ENCODE measurements around the gene WIZ. TPM values are rescaled to one million over a fixed set of nuclear protein-coding genes. Genes with fewer than 3 reads are reported as not detected.

WIZ gene
- total and polyA plus RNA-seq, 10 of the 15 experiments (the other 5 are each of a cell fraction or from before 2014, with no cell fraction given): 0.10 to 26.7 (median 2.7) TPM

GRCh38 chr19:15418579-15419412 lies 31.0 kb downstream of the WIZ start, which contains the start of gene AKAP8L:
Gene AKAP8L (minus strand): TSS chr19:15418988. CDS start chr19:15418923, 65 bp downstream.
- H3K27me3 ChIP-seq (replicated peaks in 1 of 2; ENCODE audit: control insufficient read depth in 2 of 2, insufficient read depth in 2 of 2, low read length in 1 of 2): no peaks in the 10 kb centered on the region
- intact Hi-C loops (cut with micrococcal nuclease; ENCODE audit: unreplicated experiment): loop anchor here (1.0 to 10.0 kb wide), 4 partner anchors 14 to 242 kb away; partner anchors contain the start of gene RASAL3
- peaks cover 41% of the 10 kb centered on the region for H3K79me2 ChIP-seq (ENCODE audit: control insufficient read depth, insufficient read depth, low read length)
- ChIA-PET SMC1A (ENCODE audit: uncharacterized antibody, unreplicated experiment) (interaction anchor here (0.9 to 4.4 kb wide), 16 partner anchors 9 to 142 kb away, joined by 3 to 34 read pairs (median 4); partner anchors contain the start of genes AKAP8 and RASAL3), RAD21 (ENCODE audit: unreplicated experiment) (interaction anchor here (0.7 to 2.6 kb wide), 19 partner anchors 11 to 766 kb away, joined by 3 to 43 read pairs (median 3); partner anchors contain the start of genes AKAP8, FAM32A and RASAL3), CTCF (interaction anchor here (0.7 to 6.1 kb wide), 28 partner anchors 11 to 317 kb away, joined by 3 to 85 read pairs (median 5); partner anchors contain the start of gene AKAP8), POLR2A (interaction anchor here (0.6 to 2.7 kb wide), 10 partner anchors 11 to 806 kb away, joined by 3 to 19 read pairs (median 4); partner anchors contain the start of genes AKAP8 and BRD4)
- peak within 1 kb of the TSS; percentile 97 for H3K4me2 ChIP-seq (ENCODE audit: control insufficient read depth, insufficient read depth)
- H3K9ac ChIP-seq (ENCODE audit: control insufficient read depth, insufficient read depth, low read length): peak within 1 kb of the TSS; percentile 97
- H3K36me3 ChIP-seq (ENCODE audit: control insufficient read depth in 2 of 2, insufficient read depth in 2 of 2, low read length in 1 of 2): peaks cover 8 to 11% of the 10 kb centered on the region in 2 experiments
- peak within 1 kb of the TSS; percentile 88 for H3K27ac ChIP-seq (ENCODE audit: control insufficient read depth, insufficient read depth)
- H2AFZ ChIP-seq (ENCODE audit: control insufficient read depth, low read depth, low read length): peak within 1 kb of the TSS; percentile 86
- H3K4me3 ChIP-seq: peak within 1 kb of the TSS; percentile 98
- peak; percentile 99 for DNase-seq (ENCODE audit: low read depth, low spot score)
- BruUV-seq (replicated peaks): no TSS peak
- in situ Hi-C loops (cut with MboI): no loop called here
- H3K4me1 ChIP-seq (ENCODE audit: control insufficient read depth, insufficient read depth, low read length): peaks cover 8% of the 10 kb centered on the region
- H3K9me3 ChIP-seq (replicated peaks; ENCODE audit: control insufficient read depth, insufficient read depth, low read length): no peaks in the 10 kb centered on the region; the same call in 2 of the 3 replicates
- 0 out of 2 replicates have a peak, but pooled peaks cover 3% of the 10 kb centered on the region for H4K20me1 ChIP-seq (ENCODE audit: control insufficient read depth, insufficient read depth)
- under 1% methylated on average over 53 of the region's 61 CpGs for WGBS (ENCODE audit: insufficient coverage, insufficient replicate concordance, low lambda C conversion rate, missing lambda C conversion rate)
- ATAC-seq: peak; percentile 99
- peak; percentile 99 for FAIRE-seq
- TF ChIP-seq E2F8 (IDR thresholded peaks at IDR 0.05; ENCODE audit: low read depth, partially characterized antibody): no peak
- no peak for TF ChIP-seq MYB (IDR thresholded peaks at IDR 0.05; ENCODE audit: borderline replicate concordance, low read depth, low read length)
- no peak for TF ChIP-seq NFIC (IDR thresholded peaks at IDR 0.05; ENCODE audit: low read depth, low read length)
- no peak for TF ChIP-seq SUPT20H (IDR thresholded peaks at IDR 0.05; ENCODE audit: borderline replicate concordance, control insufficient read depth, low read depth, low read length)
- peak; percentile 88 for TF ChIP-seq CBFB (IDR thresholded peaks at IDR 0.05; ENCODE audit: low read depth)
- TF ChIP-seq BMI1 (IDR thresholded peaks at IDR 0.05; ENCODE audit: borderline replicate concordance): no peak
- peak; percentile 73 for TF ChIP-seq TAF1 (IDR thresholded peaks at IDR 0.05; ENCODE audit: borderline replicate concordance, low read depth, low read length)
- no peak for TF ChIP-seq NR2C2 (IDR thresholded peaks at IDR 0.05; ENCODE audit: borderline replicate concordance, control insufficient read depth, insufficient read length, low read depth)
- TF ChIP-seq BCL3 (IDR thresholded peaks at IDR 0.05; ENCODE audit: borderline replicate concordance, insufficient read depth, low read depth, low read length, poor library complexity, severe bottlenecking): peak; percentile 74
- peak; percentile 47 for TF ChIP-seq ATF7 (IDR thresholded peaks at IDR 0.05; ENCODE audit: low read depth)
- no peak for TF ChIP-seq FOXK2 (IDR thresholded peaks at IDR 0.05)
- peak; percentile 74 for TF ChIP-seq NR2F1 (conservative IDR thresholded peaks at IDR 0.05)
- TF ChIP-seq SUZ12 (IDR thresholded peaks at IDR 0.05; ENCODE audit: unreplicated experiment): no peak
- peak; percentile 97 for TF ChIP-seq KLF5 (IDR thresholded peaks at IDR 0.05; ENCODE audit: partially characterized antibody)
- TF ChIP-seq CBX3 (IDR thresholded peaks at IDR 0.05; ENCODE audit: borderline replicate concordance, low read depth): no peak
